Fibroblast of lung (primary cell): ENCODE measurements around the gene MRPS24.

ENCODE experiments used
- CTCF ChIP-seq, 2 donors: IDR thresholded peaks in 1 of 2; conservative IDR thresholded peaks in 1 of 2; 1 replicate in 1 of 2; 2 replicates in 1 of 2; pipeline ENCODE4 v1.5.1; 2011 to 2012; ENCODE audit warnings: low read length in 2 of 2, control low read depth in 1 of 2, inconsistent platforms in 1 of 2, low read depth in 1 of 2, mild to moderate bottlenecking in 1 of 2
- EZH2 ChIP-seq: IDR thresholded peaks from 2 replicates; pipeline ENCODE4 v1.5.1; 2012; ENCODE audit warnings: low read length, control low read depth, mild to moderate bottlenecking; ENCODE audit errors: missing control alignments

- TF ChIP-seq CTCF (conservative IDR thresholded peaks at IDR 0.05 in 1 of 2, IDR thresholded peaks at IDR 0.05 in 1 of 2; ENCODE audit: low read depth in 1 of 2, low read length in 2 of 2) (no peak), EZH2 (no peak)
Measured at GRCh38 chr7:43824963-43825362, 44.4 kb downstream of the MRPS24 start.
